Stimulated activated CD8-positive, alpha-beta memory T cell treated with anti-CD3 and anti-CD28 coated beads, Interleukin-12 subunit alpha, Interleukin-12 subunit beta, amount 100 ng/mL, for 24 hours (primary cell): ENCODE measurements around the gene SCEL.
"Not testable (repeated sequence)": the region's sequence is repeated elsewhere in the genome, so short reads cannot be mapped to it uniquely, and the experiment has no call there.

Source experiments
- DNase-seq: peaks from one replicate; pipeline ENCODE4 v3.0.0-alpha.2; 2020; ENCODE audit errors: extremely low read depth

The SCEL gene

DNA sequence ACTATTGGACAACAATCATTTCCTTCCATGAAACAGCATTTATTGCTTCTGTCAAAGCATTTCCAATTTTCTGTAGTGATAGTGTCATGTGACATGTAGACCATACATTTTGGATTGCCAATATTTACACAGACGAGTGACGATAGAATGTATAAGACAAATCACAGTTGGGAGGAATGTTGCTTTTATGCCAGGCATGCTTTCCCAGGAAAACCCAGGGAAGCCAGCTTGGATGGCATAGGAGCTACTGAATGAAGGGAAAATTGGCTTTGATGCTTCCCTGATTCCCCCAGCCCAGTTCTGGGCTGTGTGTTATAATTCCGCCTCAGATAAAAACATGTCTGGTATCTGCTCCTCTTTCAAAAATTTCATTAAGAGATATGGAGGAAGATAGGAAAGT, 22.5 kb downstream of the SCEL start:
- DNase-seq, result no peak

- DNase-seq, result no peak
Observed at GRCh38 chr13:77563111-77563510, 27.6 kb downstream of the SCEL start.

DNA sequence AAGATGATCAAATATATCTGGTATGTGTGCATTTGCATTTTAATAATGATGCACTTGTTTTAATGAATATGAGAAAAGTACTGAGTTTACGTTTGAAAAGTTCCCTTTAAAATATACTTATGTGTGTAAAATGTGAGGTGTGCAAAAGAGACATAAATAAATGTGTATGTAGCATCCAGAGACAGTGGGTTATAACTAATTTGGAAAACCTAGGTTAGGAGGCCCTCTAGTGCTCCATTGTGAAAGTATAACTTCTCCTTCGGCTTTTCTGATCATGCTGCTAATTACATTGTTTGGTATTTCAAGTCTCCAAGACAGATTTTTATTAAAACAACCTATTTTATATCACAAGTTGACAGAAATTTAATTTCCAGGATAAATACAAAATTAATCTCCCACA, 30.1 kb downstream of the SCEL start:
- no peak for DNase-seq

- no peak for DNase-seq
Observed at GRCh38 chr13:77571956-77572355, 36.5 kb downstream of the SCEL start.

- no peak for DNase-seq
Observed at GRCh38 chr13:77574096-77574495, 38.6 kb downstream of the SCEL start.

DNA sequence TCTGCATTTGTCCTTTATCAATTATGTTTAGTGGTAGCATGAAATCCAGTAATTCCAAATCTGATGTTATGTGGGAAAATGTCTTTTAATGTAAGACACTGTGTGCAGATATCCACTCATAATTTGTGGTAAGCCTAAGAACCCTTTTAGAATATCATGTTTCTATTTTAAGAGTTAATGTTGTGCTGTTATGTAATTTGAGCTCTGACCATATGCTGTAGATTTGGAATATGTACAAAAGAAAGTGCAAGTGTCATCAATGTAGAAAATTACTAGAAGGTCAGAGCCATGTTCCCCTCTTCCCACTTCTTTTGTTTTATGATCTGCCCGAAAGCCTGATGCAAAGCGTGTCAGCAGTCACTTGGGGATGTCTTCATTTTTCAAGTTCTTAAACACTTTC, 44.5 kb downstream of the SCEL start:
- DNase-seq, result no peak

DNA sequence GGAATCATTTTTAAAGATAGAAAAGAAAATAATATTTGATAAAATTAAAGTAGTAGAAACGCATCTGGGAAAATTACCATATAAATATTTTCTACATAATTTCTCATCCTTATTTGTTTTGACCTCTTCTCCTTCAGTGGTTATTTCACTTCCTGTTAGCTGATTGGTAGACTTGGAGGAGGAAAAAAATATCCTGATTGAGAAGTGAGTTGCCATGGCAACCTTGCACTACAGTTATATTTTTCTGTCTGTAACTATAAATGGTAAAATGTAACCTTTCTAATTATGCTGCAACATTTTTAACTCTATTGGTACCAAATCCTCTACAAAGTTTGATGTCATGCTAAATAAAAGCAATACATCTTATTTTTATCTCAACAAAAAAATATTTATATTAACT, 45.2 kb downstream of the SCEL start:
- no peak for DNase-seq

GRCh38 chr13:77583581-77583980, 48.1 kb downstream of the SCEL start:
- no peak for DNase-seq

DNA sequence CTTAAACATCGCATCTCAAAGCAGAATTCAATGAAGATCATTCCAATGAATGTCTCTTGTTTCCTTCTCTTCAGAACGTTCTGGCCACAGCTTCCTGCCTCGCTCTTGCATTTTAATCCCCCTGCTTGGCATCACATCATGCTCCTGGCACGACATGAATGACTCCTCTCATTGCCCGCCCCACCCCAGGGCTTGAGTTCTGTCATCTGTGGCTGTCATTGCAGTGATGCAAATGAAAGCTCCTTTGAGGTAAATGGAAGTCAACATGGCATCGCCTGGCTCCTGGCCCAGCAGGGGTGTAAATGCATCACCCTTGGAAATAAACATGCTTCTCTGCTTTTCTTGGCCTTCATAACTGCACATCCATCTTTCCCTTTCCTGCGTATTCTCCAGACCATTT, 48.6 kb downstream of the SCEL start:
- DNase-seq, result no peak

DNA sequence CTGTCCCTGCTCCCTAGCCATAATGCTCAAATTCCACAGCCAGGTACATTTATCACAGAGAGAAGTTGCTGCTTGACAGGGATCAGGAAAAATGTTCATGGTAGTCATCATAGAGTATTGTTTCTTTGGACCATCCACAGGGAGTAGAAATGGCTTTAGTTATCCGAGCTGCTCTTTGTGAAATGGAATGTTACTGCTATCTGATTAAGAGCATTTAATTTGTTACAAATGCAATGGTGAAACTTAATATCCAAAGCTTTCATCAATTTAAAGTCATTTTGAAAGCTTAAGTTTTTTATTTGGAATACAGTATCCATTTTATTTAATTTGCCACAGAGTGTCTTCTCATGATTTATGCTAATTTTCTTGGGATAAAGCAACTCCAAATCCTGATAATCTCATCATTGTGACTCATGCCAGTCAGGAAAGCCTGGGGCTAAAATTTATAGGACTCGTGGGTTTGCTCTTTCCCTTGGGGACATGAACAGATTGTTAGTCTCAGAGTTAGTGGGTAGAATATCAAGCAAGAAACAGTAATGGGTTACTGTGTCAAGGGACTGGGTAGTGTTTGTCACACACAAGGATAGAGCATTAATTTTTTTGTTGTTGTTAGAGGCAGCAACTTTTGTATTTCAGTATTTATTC, 59.8 kb downstream of the SCEL start:
- no peak for DNase-seq

DNA sequence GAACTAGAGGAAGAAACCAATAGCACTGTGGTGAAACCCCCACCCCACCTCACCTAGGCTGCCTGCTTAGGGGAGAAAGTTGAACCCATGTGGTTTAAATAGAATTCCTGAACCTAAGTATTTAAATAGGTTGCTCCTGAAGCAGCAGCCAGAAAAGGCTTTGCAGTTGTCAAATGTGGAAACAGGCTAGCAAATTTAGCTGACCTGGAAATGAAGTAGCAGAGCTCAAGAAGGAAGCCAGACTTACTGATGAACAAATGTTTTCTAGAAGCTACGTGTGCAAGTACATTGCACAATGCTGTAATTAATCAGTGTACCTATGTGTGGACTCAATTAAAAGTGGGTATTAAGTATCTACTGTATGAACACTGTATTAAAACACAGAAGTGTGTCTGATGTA, 61.3 kb downstream of the SCEL start:
- DNase-seq, result no peak

DNA sequence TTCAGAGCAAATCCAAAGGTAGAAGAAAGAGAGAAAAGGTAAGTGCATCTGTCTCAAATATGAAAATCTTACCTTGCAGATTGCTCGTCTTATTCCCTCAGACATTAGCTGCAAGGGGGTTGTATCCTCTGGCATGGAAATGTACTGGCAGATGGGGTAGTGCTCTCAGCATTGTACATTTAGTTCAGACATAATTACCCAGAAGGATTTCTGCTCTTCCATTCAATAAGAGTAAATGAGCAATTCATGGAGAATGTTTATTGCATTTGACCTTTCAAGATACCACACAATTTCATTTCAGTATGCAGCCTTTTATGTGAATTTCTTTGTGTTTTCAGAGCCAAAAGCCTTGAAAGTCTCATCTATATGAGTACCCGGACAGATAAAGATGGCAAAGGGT, 63.8 kb downstream of the SCEL start:
- no peak for DNase-seq

GRCh38 chr13:77600701-77601100, 65.2 kb downstream of the SCEL start:
- no peak for DNase-seq

- DNase-seq, result no peak
Observed at GRCh38 chr13:77611068-77611467, 75.6 kb downstream of the SCEL start.

DNA sequence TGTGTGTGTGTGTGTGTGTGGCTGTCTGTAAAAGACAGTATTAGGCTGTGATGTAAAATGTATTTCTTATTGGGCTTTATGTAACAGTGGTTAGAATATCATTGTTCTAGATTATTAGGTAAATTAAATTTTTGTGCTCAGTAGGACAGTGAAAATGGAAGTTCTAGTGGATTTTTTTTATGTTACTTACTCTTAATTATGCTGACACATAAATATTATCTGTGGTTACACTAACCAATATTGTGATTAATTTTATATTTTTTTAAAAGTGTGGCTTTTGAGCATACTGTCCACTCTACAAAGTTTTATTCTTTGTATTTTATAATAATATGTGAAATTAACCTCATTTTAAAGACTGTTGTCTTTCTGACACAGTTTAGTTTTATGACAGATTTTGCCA, 80.5 kb downstream of the SCEL start:
- DNase-seq, result no peak

- DNase-seq, result no peak
Observed at GRCh38 chr13:77619655-77620054, 84.1 kb downstream of the SCEL start.

GRCh38 chr13:77620138-77620537, 84.6 kb downstream of the SCEL start:
- no peak for DNase-seq

DNA sequence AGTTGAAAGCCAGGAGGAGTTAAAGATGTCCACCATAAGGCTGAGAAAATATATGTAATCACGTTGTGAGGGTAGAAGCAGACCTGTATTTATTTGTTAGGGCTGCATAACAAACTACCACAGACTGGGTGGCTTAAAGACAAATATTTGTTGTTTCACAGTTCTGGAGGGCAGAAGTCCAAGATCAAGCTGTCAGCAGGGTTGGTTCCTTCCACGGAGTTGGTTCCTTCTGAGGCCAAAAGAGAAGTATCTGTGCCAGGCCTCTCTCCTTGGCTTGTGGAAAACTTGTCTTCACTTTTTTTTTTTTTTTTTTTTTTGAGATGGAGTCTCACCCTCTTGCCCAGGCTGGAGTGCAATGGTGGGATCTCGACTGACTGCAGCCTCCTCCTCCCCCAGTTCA, 88.3 kb downstream of the SCEL start:
- no peak for DNase-seq

DNA sequence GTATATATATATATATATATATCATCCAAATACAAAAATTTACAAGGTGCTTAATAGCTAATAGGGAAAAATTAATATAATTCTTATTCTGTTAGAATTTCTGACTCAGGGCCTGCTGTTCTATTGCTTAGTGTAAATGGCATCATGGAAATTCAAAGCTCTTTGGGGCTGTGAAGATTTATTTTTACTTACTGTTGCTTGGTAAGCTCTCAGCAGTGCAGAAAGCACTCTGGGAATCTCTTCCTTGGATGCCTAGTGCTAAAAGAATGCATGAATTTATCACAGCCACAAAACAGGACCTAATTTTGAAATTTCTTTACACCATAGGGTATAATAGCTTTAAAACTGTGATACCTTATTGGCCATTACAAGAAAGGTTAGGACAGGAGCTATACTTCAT, 92.7 kb downstream of the SCEL start:
- DNase-seq, result no peak

- no peak for DNase-seq
Observed at GRCh38 chr13:77637588-77637987, 102.1 kb downstream of the SCEL start.

DNA sequence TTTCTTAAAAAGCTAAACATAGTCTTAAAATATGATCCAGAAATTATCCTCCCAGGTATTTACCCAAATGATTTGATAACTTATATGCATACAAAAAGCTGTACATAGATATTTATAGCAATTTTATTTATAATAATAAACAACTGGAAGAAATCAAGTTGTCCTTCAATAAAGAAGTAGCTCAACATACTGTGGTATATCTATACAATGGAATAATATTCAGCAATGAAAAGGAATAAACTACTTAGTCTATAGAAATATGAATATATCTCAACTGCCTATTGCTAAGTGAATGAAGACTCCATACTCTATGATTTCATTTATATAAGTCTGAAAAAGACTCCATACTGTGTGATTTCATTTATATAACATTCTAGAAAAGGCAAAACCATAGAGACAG, 114.9 kb downstream of the SCEL start:
- DNase-seq, result no peak

- DNase-seq, result no peak
Observed at GRCh38 chr13:77653301-77653700, 117.8 kb downstream of the SCEL start.

GRCh38 chr13:77660016-77660415, 124.5 kb downstream of the SCEL start:
- DNase-seq, result not testable (repeated sequence)

GRCh38 chr13:77660841-77661250, 125.3 kb downstream of the SCEL start:
- DNase-seq, result no peak
